NCI-H2029 (cell line): Measurements from ENCODE around the gene RPTOR.
A peak's percentile ranks its signal among the peaks of the same experiment; 100 is the strongest.

Experiments used
- DNase-seq: peaks from one replicate; lab custom pipeline; 2025; lab: John Stamatoyannopoulos, UW

RPTOR gene

GRCh38 chr17:80981062-80981902, 436.6 kb downstream of the RPTOR start:
- no peak for DNase-seq

GRCh38 chr17:80981929-80982425, 437.3 kb downstream of the RPTOR start:
- no peak for DNase-seq

- DNase-seq, result no peak
Measured at GRCh38 chr17:80982426-80982974, 437.9 kb downstream of the RPTOR start.

- DNase-seq, result no peak
Measured at GRCh38 chr17:80983545-80983944, 438.9 kb downstream of the RPTOR start.

GRCh38 chr17:80984749-80985148, 440.1 kb downstream of the RPTOR start:
- no peak for DNase-seq

- no peak for DNase-seq
Measured at GRCh38 chr17:80986046-80986445, 441.4 kb downstream of the RPTOR start.

GRCh38 chr17:80986816-80987475, 442.3 kb downstream of the RPTOR start:
- no peak for DNase-seq

- no peak for DNase-seq
Measured at GRCh38 chr17:80987941-80988461, 443.4 kb downstream of the RPTOR start.

- no peak for DNase-seq
Measured at GRCh38 chr17:80989586-80989913, 444.9 kb downstream of the RPTOR start.

- no peak for DNase-seq
Measured at GRCh38 chr17:80990921-80991644, 446.4 kb downstream of the RPTOR start.

GRCh38 chr17:80991645-80992076, 447.0 kb downstream of the RPTOR start, which contains the start of gene CHMP6:
CHMP6 (plus strand) TSS chr17:80991841; CDS start chr17:80991919, 78 bp downstream.
- DNase-seq, result peak; percentile 14

GRCh38 chr17:80992077-80992947, 447.7 kb downstream of the RPTOR start:
- DNase-seq, result no peak

- DNase-seq, result no peak
Measured at GRCh38 chr17:80992948-80993624, 448.4 kb downstream of the RPTOR start.

- DNase-seq, result no peak
Measured at GRCh38 chr17:80995131-80995530, 450.5 kb downstream of the RPTOR start.

- DNase-seq, result no peak
Measured at GRCh38 chr17:80996422-80997305, 452.0 kb downstream of the RPTOR start.

GRCh38 chr17:80997424-80998117, 452.9 kb downstream of the RPTOR start:
- no peak for DNase-seq

- no peak for DNase-seq
Measured at GRCh38 chr17:80998118-80998747, 453.6 kb downstream of the RPTOR start.
